ENCODE data around the gene KRTAP10-1.

GRCh38 chr21:44495611-44496563 is 44.1 kb downstream of the KRTAP10-1 start:
- TF ChIP-seq CTCF (IDR thresholded peaks at IDR 0.05) (no peak), EP300 (IDR thresholded peaks at IDR 0.05) (no peak)
